GM18951 (cell line): ENCODE data around the gene B4GAT1.
"Not testable (repeated sequence)": the region's sequence is repeated elsewhere in the genome, so short reads cannot be mapped to it uniquely, and the experiment has no call there.

Experiments
- POLR2A ChIP-seq: IDR thresholded peaks from 4 replicates; pipeline ENCODE4 v1.6.1; 2011; ENCODE audit warnings: mild to moderate bottlenecking; ENCODE audit not compliant: insufficient read length, insufficient read depth; ENCODE audit errors: extremely low read depth
- in situ Hi-C: fragments of 300-500 bp; cut with MboI; formaldehyde crosslinking; loops from one replicate; pipeline ENCODE4 v1.12.0; 2022; ENCODE audit warnings: low sequenced_read_pairs, mixed read lengths, inconsistent platforms; ENCODE audit not compliant: unreplicated experiment

B4GAT1 gene

DNA sequence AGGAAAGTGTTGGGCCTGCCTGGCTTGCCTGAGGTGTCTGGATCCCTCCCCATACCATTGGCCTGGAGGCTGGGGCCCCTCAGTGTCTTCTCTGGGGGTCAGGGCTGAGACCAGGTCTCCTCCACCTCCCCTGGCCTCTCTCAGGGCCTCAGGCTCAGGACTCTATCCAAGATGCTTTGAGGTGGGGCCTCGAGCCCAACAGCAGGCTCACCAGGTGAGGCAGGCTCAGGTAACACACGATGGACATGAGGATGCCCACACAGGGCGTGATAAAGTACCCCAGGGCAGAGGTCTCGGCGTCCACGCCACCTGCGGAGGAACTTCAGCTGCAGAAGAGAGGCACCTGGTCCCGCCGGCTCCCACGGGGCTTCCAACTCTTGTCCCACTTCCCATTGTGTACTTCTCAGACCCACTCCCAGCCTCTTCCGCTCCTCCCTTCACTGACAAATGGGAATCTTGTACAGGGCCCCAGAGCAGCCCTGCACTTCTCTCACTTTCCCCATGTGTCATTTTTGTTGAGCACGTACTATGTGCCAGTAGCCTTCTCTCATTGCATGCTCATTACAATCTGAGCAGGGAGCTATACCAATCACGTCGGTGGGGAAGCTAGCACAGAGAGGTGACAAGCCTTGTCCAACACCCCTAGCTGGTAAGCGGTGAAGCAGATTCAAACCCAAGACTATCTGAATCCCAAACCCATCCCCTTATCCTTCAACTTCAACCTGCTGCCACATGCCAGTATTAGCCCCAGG lies 20.3 kb upstream of the B4GAT1 start:
- no peak for TF ChIP-seq POLR2A
- in situ Hi-C loops: no loop called here

- in situ Hi-C loops: no loop called here
- no peak for TF ChIP-seq POLR2A
These were observed 19.5 kb upstream of the B4GAT1 start for GRCh38 chr11:66366844-66367477.

DNA sequence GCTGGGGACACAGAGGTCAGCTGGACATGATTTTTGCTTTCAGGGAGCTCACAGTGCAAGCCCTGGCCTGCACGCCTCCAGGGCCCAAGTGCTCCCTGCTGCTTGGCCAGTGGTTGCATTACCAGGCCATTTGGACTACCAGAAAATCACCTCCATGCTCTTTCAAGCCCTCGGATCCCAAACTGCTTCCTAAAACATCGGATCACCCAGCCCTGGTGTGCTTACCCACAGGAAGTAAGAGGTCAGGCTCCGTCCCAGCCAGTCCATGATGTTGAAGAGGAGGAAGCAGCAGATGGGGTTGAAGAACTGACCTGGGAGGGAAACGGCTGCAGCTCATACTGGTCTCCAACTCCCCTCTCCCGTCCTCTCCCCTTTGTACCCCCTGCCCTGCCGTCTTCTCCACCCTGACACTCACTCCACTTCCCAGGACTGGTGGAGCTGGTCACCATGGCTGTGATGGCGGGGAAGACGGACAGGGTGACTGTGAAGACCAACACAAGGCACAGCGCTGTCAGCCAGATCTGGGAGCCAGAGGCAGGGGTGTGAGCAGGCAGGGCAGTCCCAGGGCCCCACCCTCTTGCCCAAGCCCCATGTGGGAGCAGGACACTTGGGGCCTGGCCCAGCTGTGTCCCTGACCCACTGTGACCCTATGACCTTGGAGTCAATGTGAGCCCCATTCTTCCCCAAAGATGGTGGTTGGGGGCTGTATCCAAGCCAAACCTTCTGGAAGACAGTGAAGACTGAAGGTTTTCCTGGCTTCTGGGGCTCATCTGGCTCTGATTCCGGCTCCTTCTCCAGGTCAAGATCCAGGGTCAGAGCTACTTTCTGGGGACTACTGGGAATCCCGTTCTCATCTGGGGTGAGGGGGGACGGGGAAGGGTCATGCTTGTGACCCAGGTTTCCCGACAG lies 18.5 kb upstream of the B4GAT1 start:
- in situ Hi-C loops: no loop called here
- TF ChIP-seq POLR2A: no peak

DNA sequence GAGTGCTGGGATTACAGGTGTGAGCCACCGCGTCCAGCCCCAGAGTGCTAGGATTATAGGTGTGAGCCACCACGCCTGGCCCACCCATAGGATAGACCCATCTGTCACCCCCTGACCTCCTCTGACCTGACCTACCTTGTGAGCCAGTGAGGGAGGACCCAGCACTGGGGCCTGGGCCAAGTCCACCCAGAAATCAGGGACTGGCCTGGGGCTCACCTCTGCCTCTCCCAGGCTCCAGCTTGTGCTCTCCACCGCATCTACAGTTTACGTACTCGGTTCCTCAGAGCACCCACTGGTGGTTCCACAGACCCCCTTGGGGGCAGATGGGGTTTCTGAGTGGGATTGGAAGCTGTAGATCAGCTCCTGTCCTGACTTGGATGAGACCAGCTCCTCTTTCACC lies 17.7 kb upstream of the B4GAT1 start:
- in situ Hi-C loops: no loop called here
- TF ChIP-seq POLR2A: no peak

- no peak for TF ChIP-seq POLR2A
- in situ Hi-C loops: no loop called here
These were observed 16.5 kb upstream of the B4GAT1 start for GRCh38 chr11:66363805-66364535.

DNA sequence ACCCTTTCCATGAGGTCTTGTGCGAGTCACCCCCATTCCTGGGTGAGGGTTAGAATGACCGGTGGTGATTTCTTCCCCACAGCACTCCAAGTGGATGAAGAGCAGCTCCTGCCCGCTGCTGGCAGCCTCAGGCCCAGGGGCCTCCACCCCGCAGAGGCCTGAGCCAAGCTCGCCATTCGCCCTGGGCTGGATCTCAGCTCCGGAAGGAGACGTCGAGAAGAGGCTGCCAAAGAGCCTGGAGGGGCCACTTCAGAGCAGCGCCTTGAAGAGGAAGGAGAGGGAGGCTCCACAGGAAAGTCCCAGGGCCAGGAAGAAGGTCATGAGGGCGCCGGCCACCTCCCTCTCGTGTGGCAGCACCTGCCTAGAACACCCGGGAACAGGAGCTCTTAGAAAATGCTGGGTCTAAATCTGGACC lies 15.8 kb upstream of the B4GAT1 start:
- no peak for TF ChIP-seq POLR2A
- in situ Hi-C loops: no loop called here

- no peak for TF ChIP-seq POLR2A
- in situ Hi-C loops: no loop called here
These were observed 15.2 kb upstream of the B4GAT1 start for GRCh38 chr11:66362481-66363147.

- in situ Hi-C loops: no loop called here
- TF ChIP-seq POLR2A: no peak
These were observed 14.1 kb upstream of the B4GAT1 start for GRCh38 chr11:66361502-66361941.

GRCh38 chr11:66360406-66361073 lies 13.1 kb upstream of the B4GAT1 start:
- in situ Hi-C loops: no loop called here

GRCh38 chr11:66359662-66360087 lies 12.2 kb upstream of the B4GAT1 start:
- no peak for TF ChIP-seq POLR2A
- in situ Hi-C loops: no loop called here

More at GRCh38 chr11:66360406-66361073, 13.1 kb upstream of the B4GAT1 start:
- no peak for TF ChIP-seq POLR2A

- in situ Hi-C loops: not testable (repeated sequence)
These were observed 3.3 kb upstream of the B4GAT1 start for GRCh38 chr11:66350560-66351235.
